ENCODE data around the gene NDUFB8.
"Not testable (repeated sequence)": the region's sequence is repeated elsewhere in the genome, so short reads cannot be mapped to it uniquely, and the experiment has no call there.

The NDUFB8 gene

GRCh38 chr10:100529475-100530298 lies at the start of gene NDUFB8:
TSS of gene NDUFB8 (minus strand) at chr10:100529871. CDS start at chr10:100529851, 20 bp downstream.
- TF ChIP-seq CTCF (IDR thresholded peaks at IDR 0.05), result no peak
- Histone ChIP-seq H3K9me3 (no peaks in the 10 kb centered on the region), H3K4me3 (ENCODE audit: low read depth in 1 of 2, low read length in 1 of 2) (peak within 1 kb of the TSS; percentile 75 to 87), H3K27me3 (no peaks in the 10 kb centered on the region), H3K4me1 (ENCODE audit: control insufficient read depth in 1 of 2, insufficient read depth in 1 of 2, low read depth in 1 of 2, low read length in 1 of 2) (peaks cover 12 to 18% of the 10 kb centered on the region in 2 experiments), H3K27ac (peak within 1 kb of the TSS; percentile 44), H3K36me3 (peaks cover 25% of the 10 kb centered on the region)

- Histone ChIP-seq H3K27ac (no peak overlapping the region), H3K4me1 (ENCODE audit: control insufficient read depth in 1 of 2, insufficient read depth in 1 of 2, low read depth in 1 of 2, low read length in 1 of 2) (no peaks in the 10 kb centered on the region), H3K9me3 (no peaks in the 10 kb centered on the region), H3K4me3 (ENCODE audit: low read depth in 1 of 2, low read length in 1 of 2) (no peak overlapping the region), H3K36me3 (no peaks in the 10 kb centered on the region), H3K27me3 (peaks cover 98% of the 10 kb centered on the region)
- no peak for TF ChIP-seq CTCF (IDR thresholded peaks at IDR 0.05)
These were observed 46.6 kb upstream of the NDUFB8 start for GRCh38 chr10:100576282-100576635.

GRCh38 chr10:100575585-100576281 lies 46.1 kb upstream of the NDUFB8 start:
- Histone ChIP-seq H3K36me3 (no peaks in the 10 kb centered on the region), H3K9me3 (no peaks in the 10 kb centered on the region), H3K27ac (no peak overlapping the region), H3K4me1 (ENCODE audit: control insufficient read depth in 1 of 2, insufficient read depth in 1 of 2, low read depth in 1 of 2, low read length in 1 of 2) (no peaks in the 10 kb centered on the region), H3K27me3 (peaks cover 100% of the 10 kb centered on the region), H3K4me3 (ENCODE audit: low read depth in 1 of 2, low read length in 1 of 2) (no peak overlapping the region)
- no peak for TF ChIP-seq CTCF (IDR thresholded peaks at IDR 0.05)

GRCh38 chr10:100575146-100575545 lies 45.5 kb upstream of the NDUFB8 start:
- H3K27me3 ChIP-seq, result peaks cover 100% of the 10 kb centered on the region
- H3K36me3 ChIP-seq; H3K4me3 ChIP-seq (ENCODE audit: low read depth in 1 of 2, low read length in 1 of 2); H3K4me1 ChIP-seq (ENCODE audit: control insufficient read depth in 1 of 2, insufficient read depth in 1 of 2, low read depth in 1 of 2, low read length in 1 of 2); H3K9me3 ChIP-seq; H3K27ac ChIP-seq: not testable (repeated sequence)

- Histone ChIP-seq H3K27ac (no peak overlapping the region), H3K27me3 (peaks cover 100% of the 10 kb centered on the region), H3K36me3 (no peaks in the 10 kb centered on the region), H3K4me3 (ENCODE audit: low read depth in 1 of 2, low read length in 1 of 2) (no peak overlapping the region), H3K4me1 (ENCODE audit: control insufficient read depth in 1 of 2, insufficient read depth in 1 of 2, low read depth in 1 of 2, low read length in 1 of 2) (no peaks in the 10 kb centered on the region), H3K9me3 (no peaks in the 10 kb centered on the region)
- no peak for TF ChIP-seq CTCF (IDR thresholded peaks at IDR 0.05)
These were observed 41.6 kb upstream of the NDUFB8 start for GRCh38 chr10:100571084-100571856.

Measured in neutrophil (primary cell).